Nucleus accumbens (tissue), 56 donors: ENCODE measurements around the gene RPS24.

Source experiments
- DNase-seq, 56 donors: peaks; one replicate each; lab custom pipeline; 2025; lab: John Stamatoyannopoulos, UW

Gene RPS24

GRCh38 chr10:78081292-78081691 is 47.6 kb downstream of the RPS24 start:
- no peak for DNase-seq

DNA sequence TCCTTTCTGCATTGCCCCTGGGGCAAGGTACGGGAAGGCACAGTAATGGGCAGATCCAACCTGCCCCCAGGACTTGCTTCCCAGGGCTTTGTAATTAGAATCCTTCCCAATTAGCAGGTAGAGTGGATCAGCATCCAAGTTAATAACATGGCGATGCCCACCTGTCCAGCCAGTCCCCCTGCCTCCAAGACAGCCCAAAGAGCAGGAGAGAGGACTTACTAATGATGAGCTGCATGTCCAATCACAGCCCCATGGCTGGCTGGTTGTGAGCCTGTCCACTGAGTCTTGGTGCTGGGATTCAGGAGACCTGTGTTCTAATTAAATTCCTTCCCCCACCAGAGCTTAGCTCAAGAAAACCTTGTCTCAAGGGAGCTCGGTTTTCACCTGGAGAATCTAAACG is 49.0 kb downstream of the RPS24 start:
- DNase-seq, result no peak
